ENCODE data around the gene ATG5.
"Not testable (repeated sequence)": the region's sequence is repeated elsewhere in the genome, so short reads cannot be mapped to it uniquely, and the experiment has no call there.

The ATG5 gene

DNA sequence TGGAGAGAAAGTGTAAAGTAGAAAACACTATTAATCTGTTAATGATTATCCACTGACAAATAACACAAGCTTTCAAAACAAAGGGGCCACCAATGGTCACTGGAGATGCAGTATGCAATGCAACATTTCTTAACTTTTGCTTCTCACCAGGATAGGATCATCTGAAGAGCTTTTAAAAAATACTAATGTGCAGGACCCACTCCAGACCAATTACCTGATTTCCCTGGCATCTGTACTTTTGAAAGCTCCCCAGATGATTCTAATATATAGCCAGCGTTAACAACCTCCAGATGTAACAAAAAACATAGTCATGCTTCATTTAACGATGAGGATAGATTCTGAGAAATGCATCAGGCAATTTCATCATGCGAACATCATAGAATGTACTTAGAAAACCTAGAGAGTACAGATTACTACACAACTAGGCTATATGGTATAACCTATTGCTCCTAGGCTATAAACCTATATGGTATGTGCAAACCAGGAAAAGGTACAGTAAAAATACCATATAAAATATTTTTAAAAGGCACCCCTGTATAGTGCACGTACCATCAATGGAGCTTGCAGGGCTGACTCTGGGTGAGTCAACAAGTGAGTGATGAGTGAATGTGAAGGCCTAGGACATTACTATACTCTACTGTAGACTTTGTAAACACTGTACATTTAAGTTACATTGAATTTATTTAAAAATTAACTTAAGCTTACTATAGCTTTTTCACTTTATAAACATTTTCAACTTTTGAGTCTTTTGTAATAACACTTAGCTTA is 69.2 kb downstream of the ATG5 start:
- no peak for DNase-seq

DNA sequence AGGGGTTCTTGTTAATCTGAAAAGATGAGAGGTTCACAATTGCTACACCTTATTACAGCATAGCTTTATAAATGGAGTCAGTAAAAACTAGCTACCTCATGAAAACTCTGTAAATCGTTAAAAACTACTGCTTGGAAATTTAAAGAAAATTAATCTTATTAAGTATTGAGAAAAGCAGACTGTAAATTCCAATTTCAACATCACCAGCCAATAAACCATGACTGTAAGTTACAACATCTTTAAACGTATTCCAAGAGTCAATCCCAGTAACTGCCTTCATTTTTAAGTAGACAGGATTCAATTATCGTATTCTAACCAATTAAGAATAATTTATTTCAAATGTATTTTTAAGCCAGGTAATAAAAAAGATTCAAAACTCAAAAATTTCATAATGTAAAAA is 70.3 kb downstream of the ATG5 start:
- no peak for DNase-seq

DNA sequence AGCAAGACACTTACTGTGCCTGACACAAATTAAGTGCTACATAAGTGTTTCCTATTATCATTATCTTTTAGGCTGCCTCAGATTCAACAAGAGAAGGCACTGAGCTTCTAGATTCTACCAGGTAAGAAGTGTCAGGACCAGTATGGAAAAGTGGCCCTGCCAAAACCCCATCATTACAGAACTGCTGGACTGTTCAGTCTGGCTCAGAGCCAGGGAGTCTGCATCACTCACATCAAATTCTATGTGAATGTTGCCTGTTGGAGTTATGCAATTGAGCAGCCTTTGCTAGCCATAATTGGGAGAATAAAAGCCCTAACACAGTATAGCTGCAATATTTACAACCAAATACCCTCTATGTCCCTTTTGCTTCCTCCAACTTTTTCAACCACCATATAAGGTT is 70.9 kb downstream of the ATG5 start:
- DNase-seq, result no peak

DNA sequence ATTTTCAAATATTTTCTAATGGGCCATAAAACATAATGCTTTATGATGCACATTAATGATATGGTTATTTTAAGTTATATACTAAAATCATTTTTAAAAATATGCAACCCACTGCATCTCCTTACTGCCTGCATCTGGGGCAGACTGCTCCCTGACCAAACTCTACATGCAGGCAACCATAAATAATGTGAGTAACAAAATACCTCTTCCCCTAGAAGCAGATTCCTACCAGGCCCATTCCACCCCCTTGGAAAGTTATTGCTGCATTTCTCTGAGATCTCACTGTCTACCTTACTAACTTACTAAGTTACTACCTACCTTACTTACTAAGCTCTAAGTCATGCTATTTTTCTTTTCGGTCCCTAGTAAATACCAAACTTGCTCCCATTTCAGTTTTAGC is 71.8 kb downstream of the ATG5 start:
- no peak for DNase-seq

DNA sequence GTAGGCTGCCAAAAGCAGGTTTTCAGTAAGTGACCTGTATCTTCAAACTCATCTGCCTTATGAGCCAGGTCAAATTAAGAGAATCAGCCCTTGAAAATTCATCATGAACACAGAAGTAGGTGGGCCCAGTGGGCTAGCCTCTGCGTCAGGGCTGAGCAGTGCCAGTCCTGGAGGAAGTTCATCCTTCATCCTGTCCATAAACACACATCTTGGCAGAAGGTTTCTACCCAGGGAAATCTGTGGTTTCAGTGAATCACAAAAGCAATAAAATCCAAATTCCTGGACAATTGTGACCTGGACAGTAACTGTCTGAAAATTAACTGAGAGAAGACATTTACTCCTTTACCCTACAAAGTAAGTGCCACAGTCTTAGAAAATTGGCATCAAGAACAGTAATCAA is 72.4 kb downstream of the ATG5 start:
- DNase-seq, result no peak

DNA sequence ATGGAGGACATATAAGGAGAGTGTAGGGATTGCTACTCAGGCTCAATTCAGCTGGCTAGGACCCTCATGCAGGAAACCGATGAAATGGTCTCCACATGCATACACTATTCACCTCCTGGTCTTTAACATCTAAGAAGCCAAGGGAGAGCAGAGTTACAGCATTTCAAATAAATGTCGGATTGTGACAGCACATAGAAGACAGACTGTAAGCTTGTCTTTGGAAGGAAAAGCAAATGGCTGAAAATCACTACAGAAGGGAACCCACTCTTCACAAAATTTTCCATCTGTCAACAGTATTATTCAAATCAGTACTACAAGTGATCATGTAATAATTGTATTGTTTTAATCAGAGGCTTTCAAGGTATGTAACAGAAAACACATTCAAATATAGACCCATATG is 72.9 kb downstream of the ATG5 start:
- no peak for DNase-seq

DNA sequence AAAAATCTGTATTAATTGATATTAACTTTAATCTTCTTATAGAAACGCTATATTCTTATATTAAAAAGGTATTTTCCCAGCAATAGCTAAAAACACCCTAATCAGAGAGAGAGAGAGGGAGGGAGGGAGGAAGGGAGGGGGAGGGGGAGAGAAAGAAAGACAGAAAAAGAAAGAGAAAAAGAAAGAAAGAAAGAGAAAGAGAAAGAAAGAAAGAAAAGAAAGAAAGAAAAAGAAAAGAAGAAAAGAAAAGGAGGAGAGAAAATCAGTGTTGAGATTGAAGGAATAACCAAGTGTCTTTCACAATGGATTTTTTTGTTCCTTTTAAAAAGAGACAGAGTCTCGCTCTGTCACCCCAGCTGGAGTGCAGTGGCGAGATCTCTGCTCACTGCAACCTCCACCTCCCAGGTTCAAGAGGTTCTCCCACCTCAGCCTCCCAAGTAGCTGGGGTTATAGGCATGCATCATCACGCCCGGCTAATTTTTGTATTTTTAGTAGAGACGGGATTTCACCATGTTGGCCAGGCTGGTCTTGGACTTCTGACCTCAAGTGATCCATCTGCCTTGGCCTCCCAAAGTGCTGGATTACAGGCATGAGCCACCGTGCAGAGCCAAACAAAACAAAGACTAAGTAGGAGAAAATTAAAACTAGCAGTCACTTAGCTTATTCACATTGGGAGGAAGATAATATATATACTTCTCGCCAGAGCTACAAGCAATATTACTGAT is 73.9 kb downstream of the ATG5 start:
- not testable (repeated sequence) for DNase-seq

DNA sequence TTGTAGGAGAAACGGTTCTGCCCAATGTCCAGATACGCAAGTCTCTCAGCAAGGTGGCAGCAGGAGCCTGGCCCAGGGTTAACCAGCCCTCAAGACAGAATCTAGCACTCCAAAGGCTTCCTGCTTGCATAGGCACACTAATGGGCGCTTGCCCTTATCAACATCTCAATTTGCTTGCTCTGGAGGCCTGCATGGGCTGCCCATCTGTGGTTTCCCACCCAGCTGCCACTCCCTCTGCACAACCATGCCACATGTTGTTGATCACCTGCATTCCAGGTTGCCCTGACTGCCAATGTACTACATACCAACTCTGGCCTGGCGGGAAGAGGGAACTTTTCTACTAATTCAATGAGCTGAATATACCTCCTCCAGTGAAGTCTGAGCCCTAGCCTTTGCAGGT is 74.6 kb downstream of the ATG5 start:
- DNase-seq, result no peak

DNA sequence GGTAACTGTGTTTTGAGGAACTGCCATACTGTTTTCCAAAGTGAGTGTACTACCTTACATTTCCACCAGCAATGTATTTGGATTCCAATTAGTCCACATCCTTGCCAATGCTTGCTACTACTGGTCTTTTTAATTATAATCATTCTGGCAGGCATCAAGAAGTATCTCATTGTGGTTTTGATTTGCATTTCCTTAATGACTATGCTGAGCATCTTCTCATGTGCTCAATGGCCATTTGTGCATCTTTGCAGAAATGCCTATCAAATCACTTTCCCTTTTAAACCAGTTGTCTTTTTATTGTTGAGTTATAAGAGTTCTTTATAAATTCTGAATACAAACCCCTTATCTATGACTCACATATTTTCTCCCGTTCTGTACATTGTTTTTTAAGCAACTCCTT is 75.9 kb downstream of the ATG5 start:
- no peak for DNase-seq

DNA sequence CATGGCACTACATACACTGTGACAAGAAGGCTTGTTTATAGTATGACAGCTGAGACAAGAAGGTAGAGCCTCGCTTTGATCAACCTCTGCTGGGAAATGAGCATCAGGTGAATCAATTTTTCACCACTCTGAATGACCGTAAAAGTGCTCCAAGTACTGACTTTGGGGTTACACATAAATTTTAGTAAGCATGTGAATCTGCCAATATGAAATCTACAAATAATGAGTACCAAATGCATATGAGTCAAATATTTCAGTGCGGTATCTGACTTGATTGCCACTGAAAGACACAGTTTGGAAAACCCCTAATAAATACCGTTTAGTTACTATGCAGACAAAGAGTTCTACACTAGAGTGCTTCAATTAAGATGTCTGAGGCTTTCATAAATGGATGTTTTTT is 77.8 kb downstream of the ATG5 start:
- no peak for DNase-seq

DNA sequence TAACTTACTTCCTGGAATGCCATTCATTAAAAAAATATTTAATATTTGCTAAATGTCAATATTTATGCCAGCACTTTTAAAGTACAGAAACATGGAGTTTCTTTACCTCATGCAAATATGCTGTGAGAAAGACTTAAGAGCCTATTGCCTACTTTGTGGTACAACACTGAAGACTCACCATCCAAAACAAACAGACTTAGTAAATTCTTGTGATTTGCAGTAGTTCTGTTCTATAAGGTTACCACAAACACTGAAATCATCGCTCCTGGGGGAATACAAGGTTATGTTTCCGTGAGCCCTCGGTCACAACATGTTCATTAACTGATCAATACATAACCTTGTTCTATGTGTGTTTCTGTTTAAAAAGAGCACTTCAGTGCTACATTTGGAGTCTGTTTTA is 78.3 kb downstream of the ATG5 start:
- DNase-seq, result no peak

DNA sequence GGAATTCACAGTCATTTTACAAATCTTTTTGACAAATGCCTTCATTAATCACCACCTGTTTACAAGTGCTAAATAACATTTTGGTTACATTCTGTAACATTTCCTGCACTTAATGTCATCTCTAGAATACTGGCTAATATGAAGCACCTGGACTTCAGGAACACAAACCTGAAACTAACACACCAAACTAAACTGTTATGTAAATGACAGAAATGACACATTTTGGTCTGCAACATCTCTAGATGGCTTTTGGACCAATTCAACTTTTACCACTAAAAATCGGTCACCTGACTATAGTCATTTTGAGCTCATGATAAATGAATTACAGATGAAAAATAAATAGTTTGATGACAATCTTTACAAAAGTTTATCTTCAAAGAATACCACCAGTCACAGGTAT is 80.6 kb downstream of the ATG5 start:
- no peak for DNase-seq

DNA sequence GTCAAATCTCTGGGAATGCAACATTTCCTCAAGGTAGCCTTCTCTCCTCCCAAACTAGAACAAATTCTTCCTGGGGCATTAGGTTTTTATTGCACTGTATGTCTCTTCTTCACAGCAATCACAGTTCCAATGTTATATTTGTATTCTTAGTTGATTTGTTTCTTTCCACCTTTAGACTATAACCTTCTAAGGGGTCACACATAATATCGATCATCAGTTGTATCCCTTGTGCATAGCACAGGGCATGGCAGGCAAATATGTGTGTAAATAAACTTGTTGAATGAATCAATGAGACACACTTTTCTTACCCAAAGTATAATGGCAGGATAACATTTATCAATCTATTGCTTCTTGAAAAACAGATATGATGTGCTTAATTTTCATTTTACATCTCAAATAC is 81.0 kb downstream of the ATG5 start:
- DNase-seq, result no peak

DNA sequence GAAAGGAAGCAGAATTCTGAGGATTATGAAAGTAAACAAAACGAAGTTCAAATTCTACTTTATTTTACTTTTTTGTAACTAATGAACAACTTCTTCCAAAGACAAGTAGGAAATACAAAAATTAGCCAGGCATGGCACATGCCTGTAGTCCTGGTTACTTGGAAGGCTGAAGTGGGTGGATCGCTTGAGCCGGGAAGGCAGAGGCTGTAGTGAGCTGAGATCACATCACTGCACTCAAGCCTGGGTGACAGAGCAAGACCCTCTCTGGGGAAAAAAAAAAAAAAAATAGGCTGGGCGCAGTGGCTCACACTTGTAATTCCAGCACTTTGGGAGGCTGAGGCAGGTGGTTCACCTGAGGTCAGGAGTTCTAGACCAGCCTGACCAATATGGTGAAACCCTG is 82.3 kb downstream of the ATG5 start:
- DNase-seq, result no peak

DNA sequence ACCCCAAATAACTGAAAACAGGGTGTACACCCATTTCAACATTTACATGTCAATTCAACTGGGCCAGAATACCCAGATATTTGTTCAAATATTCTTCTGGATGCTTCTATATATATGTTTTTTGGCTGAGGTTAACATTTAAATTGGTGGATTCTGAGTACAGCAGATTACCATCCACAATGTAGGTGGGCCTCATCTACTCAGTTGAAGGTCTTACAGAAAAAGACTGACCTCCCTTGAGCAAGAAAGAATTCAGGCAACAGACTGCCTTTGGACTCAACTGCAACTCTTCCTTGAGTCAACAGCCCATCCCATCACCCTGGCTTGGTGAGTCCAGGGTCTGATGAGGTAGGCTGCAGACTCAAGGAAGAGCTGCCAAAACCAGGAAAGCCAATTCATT is 84.1 kb downstream of the ATG5 start:
- no peak for DNase-seq

DNA sequence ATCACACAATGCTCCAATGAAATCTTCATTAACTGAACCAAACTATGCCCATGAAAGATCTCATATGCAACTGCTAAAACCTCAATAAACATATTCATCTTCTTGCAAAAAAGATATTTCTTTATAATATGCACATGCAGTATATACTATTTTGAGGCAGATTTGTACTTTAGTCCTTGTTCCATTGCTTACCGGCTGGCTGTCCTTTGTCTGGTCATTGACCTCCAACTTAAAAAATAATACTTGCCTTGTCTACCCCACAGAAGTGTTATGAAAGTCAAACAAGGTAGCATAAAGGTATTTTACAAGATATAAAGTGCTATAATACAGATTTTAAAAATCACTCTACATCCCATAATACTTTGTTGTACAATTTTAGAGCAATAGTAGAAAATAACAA is 88.3 kb downstream of the ATG5 start:
- no peak for DNase-seq

DNA sequence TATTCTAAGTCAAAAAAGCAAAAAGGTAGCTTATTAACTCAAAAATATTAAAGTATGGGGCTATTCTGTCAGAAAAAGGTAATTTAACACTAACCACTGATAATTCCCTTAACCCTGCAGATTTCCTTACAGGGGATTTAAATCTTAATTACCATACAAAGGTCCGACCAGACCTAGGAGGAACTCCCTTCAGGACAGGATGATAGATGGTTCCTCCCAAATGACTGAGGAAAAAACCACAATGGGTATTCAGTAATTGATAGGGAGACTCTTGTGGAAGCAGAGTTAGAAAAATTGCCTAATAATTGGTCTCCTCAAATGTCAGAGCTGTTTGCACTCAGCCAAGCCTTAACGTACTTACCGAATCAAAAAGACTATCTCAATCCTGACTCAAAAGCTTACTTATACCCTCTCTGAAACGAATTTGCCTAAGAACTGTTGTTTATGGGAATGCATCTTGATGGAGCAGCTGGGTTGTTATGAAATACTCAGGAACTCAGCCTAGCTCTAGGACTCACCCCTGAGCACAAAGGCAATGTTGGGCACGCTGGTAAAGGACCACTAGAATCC is 95.6 kb downstream of the ATG5 start:
- DNase-seq, result not testable (repeated sequence)

DNA sequence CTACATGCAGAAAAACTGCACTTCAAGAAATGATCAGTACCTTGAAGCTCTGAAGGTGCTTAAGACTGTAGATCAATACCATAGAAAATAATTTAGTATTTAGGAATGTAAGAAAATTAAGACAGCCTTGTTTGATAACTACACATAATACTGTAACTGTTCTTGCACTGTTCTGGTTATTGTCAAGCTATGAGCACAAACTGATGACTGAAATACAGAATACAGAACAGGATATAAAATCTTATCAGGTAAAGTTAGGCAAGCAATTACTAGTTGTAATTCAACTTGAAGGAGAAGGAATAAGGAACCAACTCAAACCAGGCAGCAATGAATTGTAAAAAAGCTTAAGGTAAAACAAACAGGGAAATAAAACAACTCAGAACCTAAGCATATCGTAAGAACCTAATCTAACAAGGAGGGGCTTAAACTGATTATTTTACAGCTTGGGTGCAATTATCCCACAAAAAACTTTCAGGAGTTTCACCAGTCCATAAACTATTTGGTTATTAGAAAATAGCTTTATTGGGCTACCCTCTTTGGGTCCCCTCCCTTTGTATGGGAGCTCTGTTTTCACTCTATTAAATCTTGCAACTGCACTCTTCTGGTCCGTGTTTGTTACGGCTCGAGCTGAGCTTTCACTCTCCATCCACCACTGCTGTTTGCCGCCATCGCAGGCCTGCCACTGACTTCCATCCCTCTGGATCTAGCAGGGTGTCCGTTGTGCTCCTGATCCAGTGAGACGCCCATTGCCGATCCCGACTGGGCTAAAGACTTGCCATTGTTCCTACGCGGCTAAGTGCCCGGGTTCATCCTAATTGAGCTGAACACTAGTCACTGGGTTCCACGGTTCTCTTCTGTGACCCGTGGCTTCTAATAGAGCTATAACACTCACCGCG is 97.7 kb downstream of the ATG5 start:
- DNase-seq, result no peak

DNA sequence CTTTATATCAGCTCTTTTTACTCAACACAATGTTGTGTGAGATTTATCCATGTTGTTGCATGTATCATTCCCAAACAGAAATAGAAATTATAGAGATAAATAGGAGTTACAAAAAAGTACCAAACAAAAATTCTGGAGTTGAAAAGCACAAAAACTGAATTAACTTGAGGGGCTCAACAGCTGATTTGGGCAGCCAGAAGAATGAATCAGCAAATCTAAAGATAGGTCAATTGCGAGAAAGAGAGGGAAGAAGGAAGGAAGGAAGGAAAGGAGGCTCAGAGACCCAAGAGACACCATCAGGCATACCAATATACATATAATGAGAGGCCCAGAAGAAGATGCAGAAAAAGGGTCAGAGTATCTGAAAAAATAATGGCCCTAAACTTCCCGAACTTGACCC is 98.9 kb downstream of the ATG5 start:
- DNase-seq, result no peak

DNA sequence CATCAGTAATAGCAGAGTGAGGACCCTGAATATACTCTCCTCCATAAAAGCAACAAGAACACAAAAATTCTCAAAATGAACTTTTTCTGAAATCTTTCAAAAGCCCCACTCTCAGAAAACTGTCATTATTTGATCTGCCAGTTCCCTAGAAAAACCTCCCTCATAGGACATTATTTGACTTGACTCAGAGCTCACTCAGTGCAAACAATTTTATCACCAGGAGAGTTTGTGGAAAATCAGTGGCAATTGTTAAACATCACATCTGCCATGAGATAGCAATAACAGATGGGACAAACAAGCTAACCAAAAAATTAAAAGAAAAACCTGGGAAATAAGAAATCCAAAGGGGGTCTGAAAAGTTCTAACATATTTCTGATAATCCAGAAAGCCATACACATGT is 100.0 kb downstream of the ATG5 start:
- DNase-seq, result no peak

DNA sequence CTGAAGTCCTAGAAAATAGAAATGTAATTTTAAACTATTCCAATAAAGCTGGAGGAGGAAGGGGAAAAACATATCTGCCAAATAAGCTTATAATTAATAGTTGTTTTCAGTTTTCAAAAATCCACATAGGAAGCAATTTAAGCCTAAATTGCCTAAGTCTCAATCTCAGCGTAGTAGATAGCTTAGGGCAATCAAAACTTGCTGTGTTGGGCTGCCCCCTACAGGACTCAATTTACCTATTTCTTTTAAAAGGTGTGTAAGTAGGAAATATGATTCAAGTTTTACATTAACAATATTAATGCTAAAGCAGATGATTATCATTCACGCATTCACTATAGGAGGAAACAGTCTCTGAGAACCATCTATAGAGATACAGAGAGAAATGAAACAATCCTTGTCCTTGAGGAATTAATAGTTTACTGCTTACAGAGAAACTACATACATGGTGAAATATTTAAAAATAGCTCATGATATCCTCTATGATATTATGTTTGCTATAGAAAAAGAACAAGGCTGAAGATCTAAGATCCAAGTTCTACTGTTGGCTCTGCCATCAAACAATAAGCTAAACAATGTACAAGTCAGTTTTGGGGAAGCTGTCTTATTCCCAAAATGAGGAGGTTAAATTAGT is 102.1 kb downstream of the ATG5 start:
- DNase-seq, result no peak

DNA sequence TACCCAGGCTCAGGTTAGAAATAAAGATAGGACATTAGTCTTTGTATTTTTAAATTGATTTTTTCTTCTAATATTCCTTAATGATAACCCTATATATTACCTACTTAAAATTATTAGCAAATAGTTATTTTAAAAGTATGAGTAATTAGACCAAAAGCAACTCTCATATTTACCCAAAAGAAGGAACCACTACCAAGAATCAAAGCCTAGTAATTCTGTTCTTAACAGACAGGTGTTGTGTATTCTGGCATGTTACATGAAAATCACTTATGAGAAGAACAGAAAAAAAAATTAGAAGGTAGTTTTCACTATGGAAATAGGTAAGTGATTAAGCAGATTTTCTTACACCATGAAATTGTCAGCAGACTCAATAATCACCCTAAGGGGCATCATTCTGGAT is 105.1 kb downstream of the ATG5 start:
- DNase-seq, result no peak

DNA sequence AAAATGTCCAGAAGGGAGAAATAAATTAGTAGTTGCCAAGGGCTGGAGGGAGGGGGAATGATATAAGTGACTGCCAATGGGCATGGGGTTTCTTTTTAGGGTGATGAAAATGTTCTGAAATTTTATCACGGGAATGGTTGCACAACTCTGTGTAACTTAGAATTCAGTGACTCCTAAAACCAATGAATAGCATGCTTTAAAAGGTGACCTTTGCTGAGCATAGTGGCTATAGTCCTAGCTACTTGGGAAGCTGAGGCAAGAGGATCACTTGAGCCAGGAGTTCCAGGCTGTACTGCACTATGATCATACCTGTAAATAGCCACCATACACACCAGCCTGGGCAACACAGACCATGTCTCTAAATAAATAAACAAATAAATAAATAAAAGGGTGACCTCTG is 109.0 kb downstream of the ATG5 start:
- DNase-seq, result no peak
